Cerebellar cortex (tissue), 1 donor: Measurements from ENCODE around the gene C4orf50.

Experiments
- DNase-seq: peaks from one replicate; pipeline ENCODE4 v3.0.0-alpha.2; 2015; ENCODE audit warnings: low spot score

C4orf50 gene

DNA sequence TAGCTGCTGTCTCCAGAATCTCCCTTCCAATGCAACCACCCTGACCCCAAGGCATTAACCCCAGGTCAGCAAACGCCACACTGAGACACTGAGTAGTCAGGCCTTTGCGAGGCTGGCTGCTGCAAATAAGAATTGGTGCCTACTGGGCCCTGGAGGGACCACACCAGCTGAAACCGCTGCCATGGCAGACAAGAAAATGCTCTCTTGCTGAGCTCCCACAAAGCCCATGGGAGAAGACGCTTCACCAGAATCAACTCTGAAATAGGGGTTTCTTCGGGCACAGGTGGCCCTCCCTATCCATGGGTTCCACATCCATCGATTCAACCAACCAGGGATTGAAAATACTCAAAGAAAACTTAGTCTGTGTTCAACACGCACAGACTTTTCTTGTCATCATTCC lies 98.7 kb downstream of the C4orf50 start:
- no peak for DNase-seq

DNA sequence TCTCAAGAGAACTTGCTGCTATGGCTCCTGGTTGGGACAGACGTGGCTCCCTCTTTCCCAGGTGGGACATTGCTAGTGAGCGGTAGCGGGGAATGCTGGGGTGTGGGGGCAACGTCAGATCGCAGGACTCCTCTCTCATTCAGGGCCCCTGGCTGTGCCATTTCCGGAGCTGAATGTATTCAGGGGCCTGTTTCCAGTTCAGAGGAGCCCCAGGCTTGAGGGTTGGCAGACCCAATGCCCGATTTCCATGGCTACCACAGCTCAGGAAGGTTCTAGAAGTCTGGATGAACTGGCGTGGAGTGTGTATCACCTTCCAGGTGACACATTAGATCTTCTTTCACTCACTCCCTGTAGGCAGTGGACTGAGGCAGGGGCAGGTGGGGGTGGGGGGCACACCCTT lies 99.2 kb downstream of the C4orf50 start:
- no peak for DNase-seq

DNA sequence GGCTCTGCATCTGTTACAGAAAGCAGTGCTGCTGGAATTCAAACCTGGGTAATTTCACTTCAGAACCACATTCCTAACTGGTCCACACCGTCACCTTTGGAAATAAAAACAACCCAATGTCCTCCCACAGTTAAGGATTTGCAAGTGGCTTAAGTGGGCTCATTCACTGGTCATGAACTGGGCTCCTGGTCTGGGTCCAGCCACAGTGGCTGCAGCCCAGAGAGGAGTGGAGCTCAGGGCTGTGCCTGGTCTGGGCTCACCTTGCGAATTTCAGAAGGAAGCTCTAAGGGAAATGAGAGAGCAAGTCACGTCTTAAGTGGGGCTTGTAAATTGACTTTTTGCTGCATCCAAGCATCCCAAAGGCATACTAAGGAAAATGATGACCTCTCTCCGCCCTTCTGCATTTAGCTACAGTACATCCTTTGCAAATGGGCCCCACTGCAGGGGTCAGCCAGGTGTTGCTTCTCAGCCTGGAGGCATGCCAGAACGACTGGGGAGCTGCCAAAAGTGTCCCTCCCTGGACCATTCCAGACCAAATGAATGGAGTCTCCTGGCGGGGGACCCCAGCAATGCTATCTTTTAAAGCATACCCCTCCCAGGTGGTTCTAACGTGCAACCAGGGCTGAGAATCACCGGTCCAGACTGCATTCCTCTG lies 99.8 kb downstream of the C4orf50 start:
- DNase-seq: no peak

DNA sequence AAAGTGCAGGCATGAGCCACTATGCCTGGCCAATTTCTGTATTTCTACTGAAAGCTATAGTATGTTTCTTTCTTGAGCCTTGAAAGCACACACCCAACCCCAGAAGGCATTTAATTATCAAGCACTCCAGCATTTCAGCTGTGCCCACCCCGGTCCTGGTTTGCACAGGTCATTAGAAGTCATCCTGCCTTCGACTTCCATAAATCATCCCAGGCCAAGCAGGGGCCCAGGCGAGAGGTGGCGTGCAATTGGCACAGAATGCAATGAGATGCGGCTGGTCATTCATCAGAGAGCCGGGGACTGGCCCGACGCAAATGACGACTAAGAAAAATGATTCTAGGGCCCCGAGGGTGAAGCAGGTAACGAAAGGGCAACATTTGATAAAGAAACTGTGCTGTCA lies 100.6 kb downstream of the C4orf50 start:
- DNase-seq: no peak

DNA sequence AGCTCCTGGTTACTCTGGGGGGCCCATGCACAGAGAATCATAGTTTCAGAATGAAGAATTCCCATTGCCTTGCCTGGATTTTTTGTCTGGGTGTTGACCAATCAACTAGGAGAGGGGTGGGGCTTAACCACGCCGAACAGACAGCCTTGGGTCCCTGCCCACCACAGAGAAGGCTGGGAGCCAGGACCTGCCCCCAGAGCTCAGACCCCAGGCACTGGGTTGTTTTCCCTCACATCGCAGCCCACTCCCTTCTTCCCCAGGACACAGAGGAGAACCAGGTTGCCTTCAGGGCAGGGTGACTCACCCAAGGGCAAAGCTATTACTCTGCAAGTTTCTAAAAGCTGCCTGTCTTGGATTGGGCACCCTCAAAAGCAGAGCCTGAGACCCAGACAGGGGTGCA lies 102.0 kb downstream of the C4orf50 start:
- DNase-seq: no peak

DNA sequence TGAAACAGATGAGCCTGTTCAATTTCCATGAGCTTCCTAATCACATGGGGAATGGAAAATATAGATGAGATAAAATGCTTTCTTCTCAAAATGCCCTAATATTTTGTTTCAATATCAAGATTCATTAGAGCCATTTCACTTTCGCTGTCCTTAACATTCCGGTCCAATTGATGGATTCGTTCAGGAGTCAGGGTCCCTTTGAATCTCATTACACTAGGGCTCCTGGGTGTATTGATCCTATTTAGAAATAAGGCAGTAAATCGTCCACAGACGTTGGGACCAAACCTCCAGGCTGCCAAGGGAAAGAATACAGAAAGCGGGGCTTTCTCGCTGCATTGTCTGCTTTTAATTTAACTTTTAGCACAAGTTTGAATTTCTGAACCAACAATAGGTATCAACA lies 104.8 kb downstream of the C4orf50 start:
- DNase-seq: no peak

DNA sequence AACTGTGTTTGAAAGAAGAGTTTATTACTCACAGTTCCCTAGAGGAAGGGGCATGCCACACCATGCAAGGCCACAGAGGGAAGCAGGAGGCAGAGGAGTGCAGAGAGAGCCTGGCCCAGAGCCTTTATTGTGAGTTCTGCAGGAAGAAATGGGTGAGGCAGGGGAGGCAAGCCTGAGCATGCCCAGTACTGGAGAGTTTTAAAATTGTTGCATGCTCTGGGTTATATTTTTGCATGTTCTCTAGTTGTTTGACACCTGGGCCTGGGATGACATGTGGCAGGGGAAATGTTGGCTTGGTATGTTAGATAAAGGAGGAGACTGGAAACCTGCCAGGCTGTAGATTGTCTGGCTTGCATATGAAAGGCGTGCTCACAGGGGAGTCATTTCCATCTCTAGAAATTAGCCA lies 105.6 kb downstream of the C4orf50 start:
- DNase-seq: no peak

DNA sequence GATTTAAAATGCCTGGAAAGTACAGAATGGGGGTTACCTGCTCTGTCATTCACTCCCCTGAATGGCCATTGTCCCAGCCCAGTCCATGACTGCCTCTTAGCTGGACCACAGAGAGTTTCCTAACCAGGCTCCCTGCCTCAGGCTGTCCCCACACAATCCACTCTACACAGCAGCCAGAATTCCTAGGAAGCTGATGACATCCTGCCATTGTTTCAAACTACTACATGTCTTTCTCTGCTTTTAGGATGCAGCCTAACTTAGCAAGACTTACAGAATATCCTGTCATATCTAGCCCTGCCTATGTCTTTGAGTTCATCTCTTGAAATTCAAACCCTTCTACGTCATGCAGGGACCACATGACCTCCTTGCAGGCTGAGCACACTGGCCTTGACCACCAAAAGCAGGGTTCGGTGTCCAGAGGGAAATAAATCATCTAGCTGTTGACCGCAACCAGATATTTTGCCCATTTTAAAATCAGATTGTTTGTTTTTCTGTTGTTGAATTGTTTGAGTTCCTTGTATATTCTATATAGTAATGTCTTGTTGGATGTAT lies 109.3 kb downstream of the C4orf50 start:
- no peak for DNase-seq

DNA sequence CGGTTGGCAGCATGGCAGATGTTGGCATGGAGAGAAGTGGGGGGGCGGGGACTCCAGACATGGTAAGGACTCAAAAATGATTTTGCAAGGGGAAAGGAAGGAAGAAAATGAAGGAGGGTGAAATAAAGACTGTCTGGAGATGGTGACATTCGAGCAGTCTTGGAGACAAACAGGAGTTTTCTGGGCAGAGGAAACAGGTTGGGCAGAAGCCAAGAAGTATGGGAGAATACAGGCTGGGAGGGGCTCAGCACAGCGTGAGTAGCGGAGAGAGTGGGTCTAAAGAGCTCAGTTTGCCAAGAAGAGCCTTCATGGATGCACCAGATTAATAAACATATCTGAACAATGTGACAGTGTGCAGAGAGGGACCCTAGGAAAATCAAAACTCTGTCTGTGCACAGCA lies 112.0 kb downstream of the C4orf50 start:
- no peak for DNase-seq

DNA sequence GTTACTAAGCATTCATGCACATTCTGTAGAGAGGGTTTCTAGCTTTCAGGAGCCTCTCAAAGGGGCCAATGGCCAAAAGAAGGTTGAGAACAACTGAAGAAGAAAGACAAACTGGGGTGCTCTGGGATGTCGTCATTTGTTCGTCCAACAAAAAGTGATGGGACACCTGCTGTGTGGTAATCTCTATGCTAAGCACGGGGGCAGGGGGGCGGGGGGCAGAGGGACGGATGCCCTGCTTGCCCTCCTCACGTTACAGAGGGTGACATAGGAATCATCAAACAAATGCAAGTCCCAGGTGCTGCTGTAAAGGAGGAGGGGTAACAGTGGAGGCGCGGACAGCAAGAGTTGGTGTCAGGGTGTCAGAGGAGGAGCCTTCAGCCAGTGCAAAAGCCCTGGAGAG lies 112.5 kb downstream of the C4orf50 start:
- DNase-seq: no peak

DNA sequence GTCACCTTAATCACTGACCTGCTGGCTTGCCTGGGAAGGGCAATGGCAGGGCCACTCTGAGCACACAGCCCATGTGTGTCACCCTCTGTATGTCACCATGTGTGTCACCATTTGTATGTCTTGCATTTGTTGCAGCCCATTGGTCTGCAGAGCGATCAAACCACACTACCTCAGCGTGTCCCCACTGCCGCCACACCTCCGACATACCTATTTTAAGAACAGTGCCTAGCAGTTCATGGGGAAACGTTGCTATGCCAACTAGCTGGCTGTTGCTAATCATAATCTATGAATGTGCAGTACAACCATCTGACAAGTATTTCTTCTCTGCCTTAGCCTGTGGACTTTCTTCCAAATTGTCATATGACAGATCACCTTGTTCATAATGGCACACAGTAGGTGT lies 117.4 kb downstream of the C4orf50 start:
- no peak for DNase-seq

DNA sequence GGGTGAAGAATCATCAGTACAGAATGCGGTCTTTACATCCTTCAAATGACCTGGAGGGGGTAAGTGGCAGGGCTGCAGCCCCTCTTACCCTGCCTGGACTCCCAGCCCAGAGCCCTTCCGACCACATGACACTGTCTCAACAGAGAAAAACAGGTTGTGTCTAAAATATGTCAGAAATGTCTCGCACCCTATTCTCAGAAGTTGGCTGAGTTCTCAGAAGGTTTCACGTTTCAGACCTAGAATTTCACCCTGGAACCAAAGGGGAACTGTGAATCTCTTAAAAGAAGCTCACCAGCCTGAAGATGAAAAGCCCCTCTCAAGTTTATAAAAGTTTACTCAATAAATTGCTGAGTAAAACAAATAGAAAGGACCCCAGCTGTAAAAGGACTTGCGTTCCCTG lies 118.3 kb downstream of the C4orf50 start:
- DNase-seq: no peak

DNA sequence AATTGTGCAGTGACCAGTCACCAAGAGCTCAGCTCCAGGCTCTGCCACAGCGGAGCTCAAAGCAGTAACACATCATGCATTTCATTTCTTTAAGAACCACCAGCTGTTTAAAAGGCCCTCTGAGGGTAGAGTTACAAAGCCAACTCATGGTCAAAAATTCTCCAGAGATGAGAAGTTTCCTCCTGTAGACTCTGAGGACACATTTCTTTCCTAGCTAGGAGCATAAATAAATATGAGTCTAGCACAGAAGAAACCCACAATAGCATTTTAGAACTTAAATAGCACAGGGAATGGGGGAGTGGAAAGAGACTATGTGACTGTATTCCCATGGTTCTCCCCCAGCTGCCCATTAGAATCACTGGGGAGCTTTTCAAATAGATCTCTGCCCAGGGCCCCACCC lies 118.8 kb downstream of the C4orf50 start:
- no peak for DNase-seq

DNA sequence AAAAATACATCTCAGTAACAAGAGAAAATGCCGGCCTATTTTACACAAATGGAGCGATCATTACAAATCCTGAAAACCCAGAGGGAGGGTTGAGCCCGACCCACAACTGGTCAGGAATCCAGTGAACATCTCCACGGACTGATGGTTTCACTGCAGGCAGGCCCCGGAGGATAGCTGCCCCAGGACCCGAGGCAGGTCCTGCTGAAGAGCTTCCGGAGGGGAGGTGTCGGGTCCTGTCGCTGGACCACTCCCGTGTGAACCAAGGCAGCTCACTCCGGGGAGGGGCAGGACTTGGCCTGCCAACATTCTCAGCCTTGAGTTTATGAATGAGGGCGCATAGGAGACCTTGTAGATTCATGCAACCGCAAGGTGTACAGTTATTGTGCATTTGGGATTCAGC lies 120.6 kb downstream of the C4orf50 start:
- DNase-seq: no peak

DNA sequence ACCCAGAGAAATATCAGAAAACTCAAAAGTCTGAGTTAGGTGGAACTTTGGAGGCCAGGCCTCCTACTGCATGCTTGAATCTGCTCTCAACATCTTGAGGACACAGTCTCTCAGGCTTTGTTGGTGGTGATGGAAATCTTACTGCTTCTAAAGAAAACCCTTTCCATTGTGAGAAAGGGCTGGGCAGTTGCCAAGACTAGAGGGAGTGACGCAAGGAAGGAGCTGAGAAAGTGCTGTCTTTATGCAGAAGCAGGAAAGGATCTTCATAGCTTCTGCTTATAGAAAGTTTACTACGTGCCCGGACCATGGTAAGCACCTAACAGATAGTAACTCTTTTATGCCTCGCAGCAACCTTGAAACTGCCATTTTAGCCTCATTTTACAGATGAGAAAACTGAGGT lies 122.9 kb downstream of the C4orf50 start:
- no peak for DNase-seq

DNA sequence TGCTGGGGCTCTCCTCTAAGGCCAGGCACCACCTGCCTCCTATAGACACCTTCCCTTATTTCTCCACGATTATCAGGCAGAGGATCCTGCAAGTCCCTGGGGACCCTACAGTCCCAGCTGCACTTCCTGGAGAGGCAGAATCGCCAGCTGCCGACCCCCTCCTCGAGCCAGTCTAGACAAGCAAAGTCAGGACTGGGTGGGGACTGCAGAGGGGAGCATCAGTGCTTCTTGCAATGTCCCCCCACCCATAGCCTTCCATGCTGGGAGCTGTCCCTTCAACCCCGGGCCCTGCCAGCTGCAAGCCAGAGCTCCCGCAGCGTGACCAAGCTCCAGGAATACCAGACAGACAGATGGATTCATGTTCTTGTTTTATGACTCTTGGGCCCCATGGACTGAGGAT lies 124.0 kb downstream of the C4orf50 start:
- no peak for DNase-seq

DNA sequence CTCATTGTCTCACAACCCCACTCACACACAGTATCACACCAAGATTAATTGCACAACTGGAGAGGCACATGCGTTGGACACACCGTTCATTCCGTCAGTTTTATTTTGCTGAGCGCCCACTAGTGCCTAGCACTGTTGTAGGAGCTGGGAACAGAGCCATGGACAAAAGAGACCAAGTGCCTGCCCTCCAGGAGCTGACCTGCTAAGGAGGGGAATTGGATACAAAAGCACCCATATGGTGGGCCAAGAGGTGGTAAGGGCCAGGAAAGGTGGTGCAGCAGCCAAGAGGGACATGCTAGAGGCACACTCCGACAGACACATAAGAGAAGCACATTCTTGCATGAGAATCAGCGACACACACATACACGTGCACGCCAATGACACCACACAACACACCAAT lies 124.6 kb downstream of the C4orf50 start:
- DNase-seq: no peak

DNA sequence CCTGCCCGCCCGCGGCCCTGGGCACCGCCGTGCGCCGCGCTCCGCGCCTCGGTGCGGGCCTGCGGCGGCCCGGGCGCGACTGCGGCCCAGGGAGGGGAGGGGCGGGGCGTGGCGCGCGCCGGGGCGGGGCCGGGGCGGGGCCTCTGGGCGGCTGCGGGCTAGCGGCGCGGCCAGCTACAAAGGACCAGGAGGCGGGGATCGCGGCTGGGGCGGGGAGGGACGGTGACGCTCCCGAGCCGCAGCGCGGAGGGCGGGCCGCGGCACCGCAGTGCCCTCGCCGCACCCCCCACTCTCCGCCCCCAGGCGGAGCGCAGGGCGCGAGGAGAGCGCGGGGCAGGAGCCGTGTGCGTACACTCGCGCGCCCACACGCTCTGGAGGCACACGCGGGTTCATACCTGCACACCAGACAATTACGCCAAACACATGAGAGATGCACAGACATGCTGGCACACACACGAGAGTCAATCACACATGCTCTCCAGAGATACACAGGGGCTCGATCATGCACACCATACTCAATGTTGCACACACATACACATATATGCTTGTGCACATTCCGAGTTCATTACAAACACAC lies 125.1 kb downstream of the C4orf50 start, which contains the start of gene CRMP1:
Gene CRMP1, minus strand, starts transcription at position 83 of the 577 bp plus-strand sequence. CDS start 117 bp downstream, outside the sequence.
- peak; percentile 69 for DNase-seq

DNA sequence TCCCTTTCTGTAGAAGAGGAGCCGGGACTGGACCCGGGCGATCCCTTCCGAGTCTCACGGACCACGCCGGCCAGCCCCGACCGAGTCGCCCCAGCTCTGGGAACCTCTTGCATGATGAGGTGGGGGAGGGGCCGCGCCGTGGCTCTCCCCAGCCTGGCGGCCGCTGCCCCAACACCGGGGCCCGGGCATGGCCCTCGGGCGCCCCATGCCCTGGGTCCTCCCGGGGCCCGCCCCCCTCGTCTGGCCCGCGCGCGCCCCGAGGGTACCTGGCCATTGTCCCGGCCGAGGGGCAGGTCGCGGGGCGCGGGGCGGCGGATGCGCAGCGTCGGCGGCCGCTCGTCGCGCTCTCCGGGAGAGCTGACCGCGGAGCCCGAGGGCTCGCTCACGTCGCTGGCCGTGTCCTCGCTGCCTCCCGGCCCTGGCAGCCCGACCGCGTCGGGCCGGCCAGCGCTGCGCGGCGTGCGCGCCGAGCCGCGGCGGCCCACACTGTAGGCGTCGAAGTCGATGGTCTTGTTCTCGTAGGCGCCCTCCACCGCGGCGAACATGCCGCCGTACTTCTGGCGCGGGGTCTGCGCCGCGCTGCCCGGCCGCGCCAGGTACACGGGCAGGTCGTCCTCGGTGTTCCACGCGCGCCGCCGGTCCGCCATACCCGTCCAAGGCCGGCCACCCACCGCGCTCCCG lies 125.8 kb downstream of the C4orf50 start:
- no peak for DNase-seq

DNA sequence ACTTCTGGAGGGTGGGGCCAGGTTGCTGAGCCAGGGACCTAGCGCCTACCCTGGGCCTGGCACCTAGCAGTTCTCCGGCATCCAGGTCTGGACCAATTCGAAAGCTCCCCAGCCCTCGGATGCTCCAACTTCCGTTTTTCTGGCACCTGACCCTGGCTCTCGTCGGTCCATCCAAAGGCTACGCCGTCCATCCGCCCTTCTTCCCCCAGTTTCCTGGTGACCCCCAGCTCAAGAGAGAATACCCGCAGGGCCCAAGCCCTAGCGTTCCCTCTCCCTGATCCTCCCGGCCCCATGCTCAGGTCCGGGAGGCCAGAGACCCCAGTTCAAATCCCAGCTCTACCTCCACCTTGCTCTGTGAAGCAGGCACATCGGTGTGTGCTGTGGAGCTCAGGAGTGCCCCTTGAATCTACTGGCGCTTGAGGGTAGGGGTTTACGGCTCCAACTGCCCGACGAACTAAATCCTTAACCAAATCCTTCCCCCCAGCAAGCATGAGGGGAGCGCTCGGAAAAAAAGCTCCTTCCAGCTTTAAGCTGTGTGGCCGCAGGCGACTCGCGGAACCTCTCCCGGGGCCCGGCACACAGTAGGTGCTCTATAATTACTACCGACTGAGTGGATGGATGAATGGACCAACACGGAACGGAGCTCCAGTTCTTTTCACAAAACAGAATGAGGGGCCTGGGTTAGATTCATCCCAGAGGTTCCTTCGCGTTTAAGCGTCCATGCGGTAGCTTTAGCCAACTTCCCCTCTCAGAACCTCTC lies 126.5 kb downstream of the C4orf50 start:
- DNase-seq: no peak

DNA sequence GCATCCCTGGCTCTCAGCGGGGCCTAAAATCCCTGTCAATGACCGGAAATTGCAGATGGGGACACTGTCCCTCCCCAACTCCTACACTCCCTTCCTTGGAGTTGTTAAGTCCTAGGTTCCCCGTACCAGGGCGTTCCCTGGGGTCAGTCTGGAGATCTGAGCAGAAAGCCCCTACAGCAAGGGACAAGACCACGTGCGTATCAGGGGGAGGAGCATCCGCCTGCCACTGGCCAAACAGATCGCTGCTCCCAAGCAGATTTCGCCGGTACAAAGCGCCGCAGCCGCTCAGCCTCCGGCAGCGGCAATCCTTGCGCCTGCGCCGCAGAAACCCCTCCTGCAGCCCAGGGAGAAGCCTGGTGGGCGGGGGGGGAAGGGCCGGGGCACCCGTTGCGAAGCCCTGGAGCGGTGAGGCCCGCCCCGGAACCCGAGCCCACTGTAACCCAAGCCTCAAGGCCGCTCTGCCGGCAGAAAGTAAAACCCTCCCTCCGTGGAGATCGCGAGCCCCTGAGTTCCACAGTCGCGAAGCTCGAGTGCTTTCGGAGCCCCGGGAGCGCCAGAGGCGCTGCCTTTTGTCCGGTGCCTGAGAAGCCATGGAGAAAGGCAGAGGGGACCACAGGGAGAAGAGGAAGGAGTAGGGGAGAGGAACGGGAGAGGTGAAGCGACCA lies 128.0 kb downstream of the C4orf50 start:
- DNase-seq: peak; percentile 90
